Stimulated activated CD8-positive, alpha-beta memory T cell treated with anti-CD3 and anti-CD28 coated beads, Interleukin-4, amount 100 ng/mL, for 48 hours (primary cell): ENCODE results near the gene LAMA3.

Source experiments
- DNase-seq: peaks from one replicate; pipeline ENCODE4 v3.0.0-alpha.2; 2020

Gene LAMA3

DNA sequence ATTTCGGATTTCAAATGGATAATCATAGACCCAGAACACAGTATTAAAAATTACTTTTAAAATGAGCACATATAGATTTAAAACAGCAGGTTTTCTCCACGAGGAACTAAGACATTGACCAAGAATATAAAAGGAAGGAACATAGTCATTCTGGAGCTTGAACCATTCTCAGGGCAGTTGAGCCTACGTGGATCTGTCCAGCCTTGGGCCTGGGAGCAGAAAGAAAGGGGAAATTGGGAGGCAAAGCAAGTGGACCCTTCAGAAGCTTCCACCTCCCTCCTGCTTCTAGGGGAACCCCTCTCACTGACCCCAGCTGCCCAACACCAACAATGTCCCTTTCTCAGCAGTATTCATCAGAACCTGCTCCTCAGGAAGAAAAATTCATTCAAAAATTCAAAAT is 293.9 kb downstream of the LAMA3 start:
- DNase-seq, result no peak

DNA sequence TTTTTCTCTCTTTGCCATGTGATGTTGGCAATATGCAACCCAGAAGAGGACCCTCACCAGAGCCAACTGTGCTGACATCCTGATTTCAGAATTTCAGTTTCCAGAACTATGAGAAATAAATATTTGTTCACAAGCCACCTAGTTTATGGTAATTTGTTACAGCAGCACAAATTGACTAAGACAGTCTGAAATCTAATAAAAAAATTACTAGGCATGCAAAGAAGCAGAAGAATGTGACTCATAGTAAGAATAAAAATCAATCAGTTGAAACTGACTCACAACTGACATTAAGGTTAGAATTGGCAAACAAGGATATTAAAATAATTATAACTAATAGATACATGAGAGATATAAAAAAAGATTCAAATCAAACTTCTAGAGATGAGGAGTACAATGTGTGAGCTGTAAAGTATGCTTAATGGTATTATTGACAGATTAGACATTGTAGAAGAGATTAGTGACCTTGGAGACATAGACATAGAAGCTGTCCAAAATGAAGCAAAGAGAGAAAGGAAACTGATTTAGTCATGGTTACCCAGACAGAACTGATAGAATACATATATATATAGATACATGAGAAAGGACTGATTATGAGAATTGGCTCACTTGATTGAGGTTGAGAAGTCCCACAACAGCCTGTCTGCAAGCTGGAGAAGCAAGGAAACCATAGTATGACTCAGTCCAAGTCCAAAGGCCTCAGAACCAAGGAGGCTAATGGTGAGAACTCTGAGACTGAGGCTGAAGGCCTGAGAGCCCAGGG is 297.5 kb downstream of the LAMA3 start:
- no peak for DNase-seq

GRCh38 chr18:23990474-23991410 is 301.5 kb downstream of the LAMA3 start:
- DNase-seq, result no peak

GRCh38 chr18:23992089-23992940 is 303.1 kb downstream of the LAMA3 start:
- DNase-seq, result peak; percentile 60

- no peak for DNase-seq
Observed at GRCh38 chr18:23992941-23993280, 303.7 kb downstream of the LAMA3 start.

- no peak for DNase-seq
Observed at GRCh38 chr18:23994361-23994902, 305.2 kb downstream of the LAMA3 start.

- DNase-seq, result no peak
Observed at GRCh38 chr18:23995180-23995579, 305.9 kb downstream of the LAMA3 start.

DNA sequence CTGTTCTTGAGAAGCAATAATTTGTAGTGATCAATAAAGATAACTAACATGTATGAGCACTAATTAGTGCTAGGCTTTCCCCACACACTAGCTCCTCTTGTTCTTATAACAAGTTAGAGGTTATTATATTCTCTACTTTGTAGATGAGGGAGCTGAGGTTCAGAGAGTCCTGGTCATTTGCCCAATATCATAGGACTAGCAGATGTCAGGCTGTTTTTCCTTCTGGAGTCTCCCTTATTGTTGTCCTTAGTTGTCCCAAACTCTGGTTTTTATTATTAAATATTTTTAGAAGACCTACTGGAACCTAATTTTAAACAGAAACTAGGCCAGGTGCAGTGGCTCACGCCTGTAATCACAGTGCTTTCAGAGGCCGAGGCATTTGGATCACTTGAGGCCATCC is 308.8 kb downstream of the LAMA3 start:
- no peak for DNase-seq

DNA sequence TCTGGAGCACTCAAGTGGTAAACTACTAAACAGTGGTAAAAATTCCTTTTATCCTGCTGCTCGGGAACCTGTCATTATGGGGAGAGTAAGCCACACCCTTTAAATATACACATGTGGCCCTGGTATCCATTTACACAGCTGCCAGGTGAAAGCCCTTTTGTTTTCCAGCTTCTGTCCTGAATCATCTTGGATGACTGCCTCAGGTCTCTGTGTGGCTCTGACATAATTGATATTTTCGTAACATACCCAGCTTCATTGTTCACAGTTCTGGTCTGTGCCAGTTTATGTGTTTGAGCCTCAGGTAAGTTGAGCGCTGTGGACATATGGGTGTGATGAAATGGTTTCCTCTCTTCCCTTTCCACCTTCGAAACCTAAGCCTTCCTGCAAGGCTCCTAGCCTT is 309.6 kb downstream of the LAMA3 start:
- DNase-seq, result no peak

DNA sequence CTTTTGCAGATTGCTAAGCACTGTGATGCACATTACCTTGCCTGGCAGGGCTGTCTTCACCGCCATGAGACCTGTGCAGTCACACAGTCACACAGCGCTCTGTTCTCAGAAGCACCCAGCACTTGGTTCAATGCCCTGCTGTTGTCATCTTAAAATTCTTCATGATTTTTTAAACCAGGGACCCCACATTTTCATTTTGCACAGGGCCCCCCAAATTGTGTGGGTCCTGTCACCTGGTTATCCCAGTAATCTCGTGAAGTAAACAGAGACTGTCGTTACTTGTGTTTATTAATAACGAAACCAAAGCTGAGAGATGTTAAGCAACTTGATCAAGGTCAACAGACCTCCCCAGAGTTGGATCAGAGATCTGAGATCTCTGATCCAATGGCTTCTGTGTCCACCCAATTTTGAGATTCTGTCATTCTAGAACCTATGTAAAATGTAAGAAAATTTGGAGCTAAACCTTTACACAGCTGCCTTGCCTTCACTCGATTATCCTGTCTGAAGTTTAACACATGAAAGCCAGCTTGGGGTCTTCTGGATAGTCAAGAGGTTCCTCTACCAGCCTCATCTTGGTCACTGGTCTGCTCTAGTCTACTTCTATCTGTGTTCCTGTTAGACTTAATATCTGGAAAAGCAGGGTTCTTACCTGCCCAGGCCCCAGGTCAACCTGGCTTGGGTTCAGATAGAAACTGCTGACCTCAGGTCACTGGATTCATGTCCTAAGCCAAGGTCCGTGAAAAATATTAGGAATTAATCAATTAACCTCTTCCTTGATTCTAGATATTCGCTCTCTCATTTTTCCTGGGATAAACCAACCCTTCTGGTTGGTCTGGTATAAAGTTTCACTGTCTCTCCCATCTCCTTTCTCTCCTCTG is 311.6 kb downstream of the LAMA3 start:
- DNase-seq, result no peak

DNA sequence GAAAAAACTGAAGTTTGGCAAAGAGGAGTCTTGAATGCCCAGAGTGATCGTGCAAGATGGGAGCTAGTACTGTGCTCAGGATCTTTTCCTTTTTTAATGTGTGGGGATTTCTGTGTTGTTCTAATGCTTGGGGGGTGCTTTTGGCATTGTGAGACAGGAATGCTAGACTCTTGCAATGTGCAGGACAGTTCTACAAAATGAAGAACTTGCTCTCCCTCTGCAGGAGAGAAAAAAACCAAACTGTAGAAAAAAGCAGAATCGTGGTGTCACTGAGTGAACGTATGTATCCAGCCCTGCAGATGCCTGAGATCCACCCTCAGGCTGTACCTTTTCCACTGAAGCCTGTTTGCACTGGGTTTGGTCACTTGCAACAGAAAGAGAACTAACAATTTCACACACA is 313.2 kb downstream of the LAMA3 start:
- no peak for DNase-seq

DNA sequence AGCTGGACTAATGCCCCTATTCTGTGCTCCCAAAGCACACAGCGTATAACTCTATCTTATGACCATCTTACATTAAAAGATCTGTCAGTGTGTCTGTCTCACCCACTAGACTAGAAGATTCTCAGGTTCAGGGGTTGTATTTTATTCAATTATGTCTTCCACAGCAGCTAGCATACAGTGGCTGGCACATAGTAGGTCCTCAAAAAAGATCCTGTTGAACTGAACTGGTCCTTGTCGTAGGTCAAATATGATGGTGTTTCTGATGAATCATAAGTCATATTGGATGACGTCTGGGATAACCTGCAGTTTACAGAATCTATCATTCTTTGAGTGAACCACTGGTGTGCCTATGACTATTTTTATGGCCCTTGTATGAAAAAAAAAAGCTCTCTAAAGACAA is 314.0 kb downstream of the LAMA3 start:
- no peak for DNase-seq

DNA sequence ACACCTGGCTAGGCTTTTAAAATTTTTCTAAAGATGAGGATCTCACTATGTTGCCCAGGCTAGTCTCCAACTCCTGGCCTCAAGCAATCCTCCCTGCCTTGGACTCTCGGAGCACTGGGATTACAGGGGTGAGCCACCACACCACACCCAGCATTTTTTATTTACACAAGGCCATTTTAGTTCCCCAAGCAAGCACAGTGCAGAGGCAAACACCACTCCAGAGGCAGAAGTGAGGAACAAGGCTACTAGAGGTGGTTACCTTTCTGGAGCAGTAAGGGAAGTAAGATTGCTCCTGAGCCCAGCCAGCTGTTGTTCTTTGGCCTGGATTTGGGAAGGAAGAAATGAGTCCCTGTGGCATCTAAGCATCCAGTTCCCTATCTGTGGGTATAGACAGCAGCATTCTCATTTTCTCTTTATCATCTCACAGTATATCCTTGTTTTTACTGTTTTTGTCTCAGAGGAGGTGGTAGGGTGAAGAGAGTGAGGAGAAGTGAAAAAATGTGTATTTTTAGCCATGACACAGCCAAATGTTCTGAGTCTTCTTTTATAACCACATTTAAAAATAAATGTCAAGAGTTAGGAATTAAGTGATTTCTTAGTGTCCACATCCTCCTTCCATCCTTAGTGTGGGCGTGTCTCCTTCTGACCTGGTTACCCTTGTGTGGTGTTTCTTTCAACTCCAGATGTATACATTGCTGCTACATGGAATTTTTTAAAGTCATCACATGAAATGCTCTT is 314.8 kb downstream of the LAMA3 start:
- DNase-seq, result no peak
